ENCODE results near the gene SEC14L1. TPM values are rescaled to one million over a fixed set of nuclear protein-coding genes. Genes with fewer than 3 reads are reported as not detected.

SEC14L1 gene
- total RNA-seq, 2 donors from 2014 or later: 48.2 to 54.0 TPM

- Histone ChIP-seq H3K36me3 (no peaks in the 10 kb centered on the region), H3K27me3 (no peaks in the 10 kb centered on the region), H3K4me1 (peaks cover 0 to 86% of the 10 kb centered on the region in 2 donors), H3K4me3 (no peak overlapping the region), H3K9me3 (no peaks in the 10 kb centered on the region), H3K27ac (peak overlapping the region in 1 of 2 donors; percentile 20)
- DNase-seq (ENCODE audit: low spot score): no peak
- no peak for TF ChIP-seq CTCF (IDR thresholded peaks at IDR 0.05)
These were observed 41.7 kb downstream of the SEC14L1 start for GRCh38 chr17:77182205-77183172.

DNA sequence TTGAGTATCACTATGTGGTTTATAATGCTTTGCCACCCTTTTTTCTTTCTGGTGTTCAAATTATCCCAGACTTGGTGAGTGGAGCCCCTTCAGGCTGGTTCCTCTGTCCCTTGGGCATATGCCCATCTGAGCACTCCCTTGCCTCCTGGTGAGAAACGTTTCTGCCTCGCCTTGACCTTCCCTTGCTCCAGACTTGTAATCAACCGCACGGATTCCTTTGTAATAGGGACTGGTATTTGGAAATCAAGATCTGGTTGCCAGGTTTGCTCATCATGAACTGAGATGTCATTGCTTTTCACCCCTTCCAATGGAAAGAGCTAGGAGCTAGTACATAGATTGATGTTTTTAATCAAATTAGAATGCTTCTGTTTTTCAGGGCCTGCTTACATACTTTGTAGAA lies 43.7 kb downstream of the SEC14L1 start:
- Histone ChIP-seq H3K36me3 (no peaks in the 10 kb centered on the region), H3K27me3 (no peaks in the 10 kb centered on the region), H3K4me3 (no peak overlapping the region), H3K4me1 (peaks cover 0 to 82% of the 10 kb centered on the region in 2 donors), H3K9me3 (no peaks in the 10 kb centered on the region), H3K27ac (no peak overlapping the region)
- DNase-seq (ENCODE audit: low spot score): no peak
- no peak for TF ChIP-seq CTCF (IDR thresholded peaks at IDR 0.05)

GRCh38 chr17:77185137-77185536 lies 44.4 kb downstream of the SEC14L1 start:
- Histone ChIP-seq H3K27me3 (no peaks in the 10 kb centered on the region), H3K4me3 (no peak overlapping the region), H3K36me3 (no peaks in the 10 kb centered on the region), H3K27ac (peak overlapping the region; percentile 43 to 49), H3K9me3 (no peaks in the 10 kb centered on the region), H3K4me1 (peaks cover 0 to 82% of the 10 kb centered on the region in 2 donors)
- DNase-seq (ENCODE audit: low spot score): no peak
- no peak for TF ChIP-seq CTCF (IDR thresholded peaks at IDR 0.05)

GRCh38 chr17:77186141-77186604 lies 45.4 kb downstream of the SEC14L1 start:
- no peaks in the 10 kb centered on the region for H3K9me3 ChIP-seq
- H3K27me3 ChIP-seq: no peaks in the 10 kb centered on the region
- peaks cover 0 to 75% of the 10 kb centered on the region in 2 donors for H3K4me1 ChIP-seq
- DNase-seq (ENCODE audit: low spot score): no peak
- peak overlapping the region; percentile 43 to 49 for H3K27ac ChIP-seq
- peaks cover under 1% of the 10 kb centered on the region for H3K36me3 ChIP-seq
- H3K4me3 ChIP-seq: no peak overlapping the region
- TF ChIP-seq CTCF (IDR thresholded peaks at IDR 0.05): no peak

- Histone ChIP-seq H3K9me3 (no peaks in the 10 kb centered on the region), H3K4me3 (no peak overlapping the region), H3K27ac (no peak overlapping the region), H3K27me3 (no peaks in the 10 kb centered on the region), H3K4me1 (peaks cover 0 to 54% of the 10 kb centered on the region in 2 donors), H3K36me3 (peaks cover 13% of the 10 kb centered on the region)
- no peak for DNase-seq (ENCODE audit: low spot score)
- TF ChIP-seq CTCF (IDR thresholded peaks at IDR 0.05): no peak
These were observed 47.6 kb downstream of the SEC14L1 start for GRCh38 chr17:77188084-77189066.

All from right atrium auricular region (tissue), 2 donors.